Mucosa of rectum (tissue), 2 donors: ENCODE results near the gene ACADL.

Experiments
- H3K27ac ChIP-seq, 2 donors: one replicate each; pipeline ENCODE4 v1.7.0; 2013; ENCODE audit warnings: inconsistent platforms in 2 of 2, low read depth in 2 of 2, low read length in 2 of 2
- H3K27me3 ChIP-seq, 2 donors: one replicate each; pipeline ENCODE4 v1.7.0; 2013; ENCODE audit warnings: low read length in 2 of 2; ENCODE audit not compliant: control insufficient read depth in 2 of 2, insufficient read depth in 2 of 2
- H3K36me3 ChIP-seq, 2 donors: one replicate each; pipeline ENCODE4 v1.7.0; 2013; ENCODE audit warnings: low read length in 2 of 2; ENCODE audit not compliant: control insufficient read depth in 2 of 2, insufficient read depth in 2 of 2
- H3K4me1 ChIP-seq, 2 donors: one replicate each; pipeline ENCODE4 v1.7.0; 2013; ENCODE audit warnings: low read length in 2 of 2, mild to moderate bottlenecking in 1 of 2; ENCODE audit not compliant: control insufficient read depth in 2 of 2, insufficient read depth in 2 of 2
- H3K4me3 ChIP-seq, 2 donors: one replicate each; pipeline ENCODE4 v1.7.0; 2013; ENCODE audit warnings: low read length in 2 of 2
- H3K9ac ChIP-seq, 2 donors: one replicate each; pipeline ENCODE4 v1.7.0; 2013; ENCODE audit warnings: low read length in 2 of 2, low read depth in 1 of 2, mild to moderate bottlenecking in 1 of 2
- H3K9me3 ChIP-seq, 2 donors: one replicate each; pipeline ENCODE4 v1.7.0; 2013; ENCODE audit warnings: low read length in 2 of 2; ENCODE audit not compliant: control insufficient read depth in 2 of 2
- donor health status: healthy.
- donor health status: Normal muscosa, but diverticular disease.

Gene ACADL

GRCh38 chr2:210207929-210208328 lies 17.3 kb downstream of the ACADL start:
- no peaks in the 10 kb centered on the region for H3K4me1 ChIP-seq
- no peak overlapping the region for H3K27ac ChIP-seq
- H3K27me3 ChIP-seq: no peaks in the 10 kb centered on the region
- H3K9ac ChIP-seq: no peak overlapping the region
- H3K36me3 ChIP-seq: no peaks in the 10 kb centered on the region
- H3K4me3 ChIP-seq: no peak overlapping the region
- no peaks in the 10 kb centered on the region for H3K9me3 ChIP-seq

- Histone ChIP-seq H3K4me3 (no peak overlapping the region), H3K27me3 (peaks cover 2% of the 10 kb centered on the region in 2 donors), H3K9ac (no peak overlapping the region), H3K4me1 (no peaks in the 10 kb centered on the region), H3K27ac (no peak overlapping the region), H3K9me3 (no peaks in the 10 kb centered on the region), H3K36me3 (no peaks in the 10 kb centered on the region)
These were observed 21.7 kb downstream of the ACADL start for GRCh38 chr2:210203558-210203957.

- Histone ChIP-seq H3K27me3 (peaks cover 2% of the 10 kb centered on the region in 2 donors), H3K9ac (no peak overlapping the region), H3K27ac (no peak overlapping the region), H3K4me3 (no peak overlapping the region), H3K36me3 (no peaks in the 10 kb centered on the region), H3K4me1 (no peaks in the 10 kb centered on the region), H3K9me3 (no peaks in the 10 kb centered on the region)
These were observed 22.1 kb downstream of the ACADL start for GRCh38 chr2:210203147-210203546.

GRCh38 chr2:210199854-210200253 lies 25.4 kb downstream of the ACADL start:
- Histone ChIP-seq H3K9ac (no peak overlapping the region), H3K27me3 (peaks cover 2% of the 10 kb centered on the region in 2 donors), H3K36me3 (no peaks in the 10 kb centered on the region), H3K27ac (no peak overlapping the region), H3K4me3 (no peak overlapping the region), H3K4me1 (peaks cover 0 to 3% of the 10 kb centered on the region in 2 donors), H3K9me3 (no peaks in the 10 kb centered on the region)

- Histone ChIP-seq H3K4me3 (no peak overlapping the region), H3K9me3 (no peaks in the 10 kb centered on the region), H3K36me3 (no peaks in the 10 kb centered on the region), H3K9ac (no peak overlapping the region), H3K27me3 (peaks cover 2% of the 10 kb centered on the region in 2 donors), H3K4me1 (peaks cover 0 to 3% of the 10 kb centered on the region in 2 donors), H3K27ac (no peak overlapping the region)
These were observed 26.0 kb downstream of the ACADL start for GRCh38 chr2:210199186-210199765.

GRCh38 chr2:210198326-210198725 lies 26.9 kb downstream of the ACADL start:
- Histone ChIP-seq H3K27me3 (peaks cover 2% of the 10 kb centered on the region in 2 donors), H3K36me3 (no peaks in the 10 kb centered on the region), H3K27ac (no peak overlapping the region), H3K4me3 (no peak overlapping the region), H3K9ac (no peak overlapping the region), H3K4me1 (peaks cover 0 to 3% of the 10 kb centered on the region in 2 donors), H3K9me3 (no peaks in the 10 kb centered on the region)

GRCh38 chr2:210197720-210198119 lies 27.5 kb downstream of the ACADL start:
- no peak overlapping the region for H3K27ac ChIP-seq

GRCh38 chr2:210195101-210195852 lies 30.0 kb downstream of the ACADL start:
- Histone ChIP-seq H3K36me3 (no peaks in the 10 kb centered on the region), H3K9me3 (no peaks in the 10 kb centered on the region), H3K4me3 (peak overlapping the region; percentile 39 to 55), H3K27me3 (no peaks in the 10 kb centered on the region), H3K27ac (no peak overlapping the region), H3K9ac (peak overlapping the region in 1 of 2 donors; percentile 2), H3K4me1 (peaks cover 0 to 3% of the 10 kb centered on the region in 2 donors)

More at GRCh38 chr2:210197720-210198119, 27.5 kb downstream of the ACADL start:
- H3K27me3 ChIP-seq: peaks cover 2% of the 10 kb centered on the region in 2 donors
- no peaks in the 10 kb centered on the region for H3K36me3 ChIP-seq
- H3K4me3 ChIP-seq: no peak overlapping the region
- no peak overlapping the region for H3K9ac ChIP-seq
- H3K4me1 ChIP-seq: peaks cover 0 to 3% of the 10 kb centered on the region in 2 donors
- H3K9me3 ChIP-seq: no peaks in the 10 kb centered on the region

GRCh38 chr2:210190345-210190744 lies 34.9 kb downstream of the ACADL start:
- H3K27me3 ChIP-seq: no peaks in the 10 kb centered on the region
- H3K27ac ChIP-seq: no peak overlapping the region
- no peaks in the 10 kb centered on the region for H3K9me3 ChIP-seq
- no peak overlapping the region for H3K4me3 ChIP-seq
- H3K9ac ChIP-seq: no peak overlapping the region
- peaks cover 0 to 3% of the 10 kb centered on the region in 2 donors for H3K4me1 ChIP-seq
- H3K36me3 ChIP-seq: no peaks in the 10 kb centered on the region

- Histone ChIP-seq H3K36me3 (no peaks in the 10 kb centered on the region), H3K4me3 (no peak overlapping the region), H3K4me1 (no peaks in the 10 kb centered on the region), H3K27ac (no peak overlapping the region), H3K27me3 (no peaks in the 10 kb centered on the region), H3K9me3 (no peaks in the 10 kb centered on the region), H3K9ac (no peak overlapping the region)
These were observed 35.7 kb downstream of the ACADL start for GRCh38 chr2:210189452-210190138.
